SK-N-SH treated with all-trans-retinoic acid at 6 μM for 48 hours (cell line): Measurements from ENCODE around the gene PRSS27.
"Not testable (repeated sequence)": the region's sequence is repeated elsewhere in the genome, so short reads cannot be mapped to it uniquely, and the experiment has no call there.

Source experiments
- ARNTL ChIP-seq: fragments of 450-650 bp; formaldehyde crosslinking; IDR thresholded peaks from 2 replicates; pipeline ENCODE4 v1.5.0; 2020; ENCODE audit warnings: low read depth, mild to moderate bottlenecking, moderate library complexity, borderline replicate concordance
- CSDC2 ChIP-seq: fragments of 250-450 bp; sonication (Bioruptor Pico); IDR thresholded peaks from 2 replicates; pipeline ENCODE4 v1.5.0; 2020; ENCODE audit warnings: mild to moderate bottlenecking, moderate library complexity
- CSRNP3 ChIP-seq: fragments of 250-450 bp; sonication (Bioruptor Pico); IDR thresholded peaks from 2 replicates; pipeline ENCODE4 v1.5.1; 2021; ENCODE audit warnings: mild to moderate bottlenecking, moderate library complexity
- ESRRG ChIP-seq: fragments of 250-450 bp; sonication (Bioruptor Pico); IDR thresholded peaks from 2 replicates; pipeline ENCODE4 v1.6.1; 2021; ENCODE audit warnings: mild to moderate bottlenecking
- PATZ1 ChIP-seq: fragments of 250-450 bp; sonication (Bioruptor Pico); IDR thresholded peaks from 2 replicates; pipeline ENCODE4 v1.8.0; 2020; ENCODE audit warnings: mild to moderate bottlenecking, moderate library complexity, borderline replicate concordance
- POU6F1 ChIP-seq: fragments of 250-450 bp; sonication (Bioruptor Pico); IDR thresholded peaks from 2 replicates; pipeline ENCODE4 v1.8.0; 2021; ENCODE audit warnings: low read depth, mild to moderate bottlenecking, moderate library complexity, borderline replicate concordance
- RARB ChIP-seq: fragments of 250-450 bp; sonication (Bioruptor Pico); IDR thresholded peaks from 2 replicates; pipeline ENCODE4 v1.8.0; 2021; ENCODE audit warnings: mild to moderate bottlenecking, moderate library complexity
- TCF4 ChIP-seq: fragments of 250-450 bp; sonication (Bioruptor Pico); IDR thresholded peaks from 2 replicates; pipeline ENCODE4 v1.8.0; 2021; ENCODE audit warnings: mild to moderate bottlenecking, moderate library complexity, borderline replicate concordance
- TSHZ2 ChIP-seq: fragments of 250-450 bp; sonication (Bioruptor Pico); IDR thresholded peaks from 2 replicates; pipeline ENCODE4 v1.5.0; 2020; ENCODE audit warnings: mild to moderate bottlenecking, moderate library complexity
- ZC3H10 ChIP-seq: fragments of 250-450 bp; sonication (Bioruptor Pico); IDR thresholded peaks from 2 replicates; pipeline ENCODE4 v1.5.1; 2021; ENCODE audit warnings: mild to moderate bottlenecking, moderate library complexity
- ZNF8 ChIP-seq: fragments of 450-650 bp; formaldehyde crosslinking; IDR thresholded peaks from 2 replicates; pipeline ENCODE4 v1.5.0; 2020; ENCODE audit warnings: mild to moderate bottlenecking, moderate library complexity

- TF ChIP-seq TCF4, TSHZ2, POU6F1, ZC3H10, CSRNP3, ARNTL, ZNF8, PATZ1, ESRRG, CSDC2, RARB (CRISPR knock-in tag): not testable (repeated sequence)
Observed at GRCh38 chr16:2680360-2680759, 39.7 kb downstream of the PRSS27 start.
